Sigmoid colon (tissue), 4 donors: ENCODE measurements around the gene SNTB2.

Experiments used
- EP300 ChIP-seq, 4 donors: sonication (generic); formaldehyde crosslinking; IDR thresholded peaks; one replicate each; pipeline ENCODE4 v1.6.1; 2017; ENCODE audit warnings: antibody characterized with exemption in 4 of 4
- POLR2A ChIP-seq, 2 donors: fragments of 450-650 bp; IDR thresholded peaks; one replicate each; pipeline ENCODE4 v1.6.1; 2016; ENCODE audit warnings: antibody characterized with exemption in 2 of 2, mild to moderate bottlenecking in 2 of 2, moderate library complexity in 2 of 2
- POLR2AphosphoS5 ChIP-seq, 4 donors: sonication (generic); formaldehyde crosslinking; IDR thresholded peaks; one replicate each; pipeline ENCODE4 v1.6.1; 2017; ENCODE audit warnings: antibody characterized with exemption in 4 of 4
- TF ChIP-seq, protein P1 (sequence below), 4 experiments: fragments of 450-650 bp in 3 of 4; fragments of 200-600 bp in 1 of 4; IDR thresholded peaks; one replicate each; pipeline ENCODE4 v1.5.1; 2016 to 2019; ENCODE audit warnings: antibody characterized with exemption in 4 of 4, mild to moderate bottlenecking in 3 of 4, moderate library complexity in 2 of 4

DNA sequence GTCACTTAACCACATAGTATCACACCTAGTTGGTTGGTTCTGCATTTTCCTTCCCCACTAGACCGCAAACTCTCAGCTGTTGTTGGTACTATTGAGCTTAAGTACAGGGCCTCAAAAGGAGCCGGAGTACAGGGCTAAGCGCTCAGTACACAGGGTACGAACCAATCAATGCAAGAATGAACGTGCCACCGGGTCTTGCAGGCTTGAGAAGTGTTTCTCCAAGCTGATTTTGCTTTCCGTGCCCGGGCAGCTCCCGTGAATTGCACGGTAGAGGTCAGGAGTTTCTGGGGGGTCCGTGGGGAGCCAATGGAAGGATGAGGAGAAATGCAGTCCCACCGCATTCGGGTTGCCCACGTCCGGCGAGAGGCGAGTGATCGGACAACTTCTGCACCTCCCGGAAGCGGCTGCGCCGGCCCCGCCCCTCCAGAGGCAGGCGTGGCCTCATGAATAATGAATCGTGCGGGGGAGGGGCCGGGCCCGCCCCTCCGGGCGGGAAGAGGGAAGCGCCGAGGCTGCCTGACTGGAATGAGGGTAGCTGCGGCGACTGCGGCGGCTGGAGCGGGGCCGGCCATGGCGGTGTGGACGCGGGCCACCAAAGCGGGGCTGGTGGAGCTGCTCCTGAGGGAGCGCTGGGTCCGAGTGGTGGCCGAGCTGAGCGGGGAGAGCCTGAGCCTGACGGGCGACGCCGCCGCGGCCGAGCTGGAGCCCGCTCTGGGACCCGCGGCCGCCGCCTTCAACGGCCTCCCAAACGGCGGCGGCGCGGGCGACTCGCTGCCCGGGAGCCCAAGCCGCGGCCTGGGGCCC, at the start of gene SNTB2:
- TF ChIP-seq EP300 (IDR thresholded peaks at IDR 0.05) (no peak), POLR2A (IDR thresholded peaks at IDR 0.05) (peak; percentile 73 to 76), POLR2AphosphoS5 (IDR thresholded peaks at IDR 0.05) (peak; percentile 89 to 98 (median 92))
- TF ChIP-seq, protein P1, sequence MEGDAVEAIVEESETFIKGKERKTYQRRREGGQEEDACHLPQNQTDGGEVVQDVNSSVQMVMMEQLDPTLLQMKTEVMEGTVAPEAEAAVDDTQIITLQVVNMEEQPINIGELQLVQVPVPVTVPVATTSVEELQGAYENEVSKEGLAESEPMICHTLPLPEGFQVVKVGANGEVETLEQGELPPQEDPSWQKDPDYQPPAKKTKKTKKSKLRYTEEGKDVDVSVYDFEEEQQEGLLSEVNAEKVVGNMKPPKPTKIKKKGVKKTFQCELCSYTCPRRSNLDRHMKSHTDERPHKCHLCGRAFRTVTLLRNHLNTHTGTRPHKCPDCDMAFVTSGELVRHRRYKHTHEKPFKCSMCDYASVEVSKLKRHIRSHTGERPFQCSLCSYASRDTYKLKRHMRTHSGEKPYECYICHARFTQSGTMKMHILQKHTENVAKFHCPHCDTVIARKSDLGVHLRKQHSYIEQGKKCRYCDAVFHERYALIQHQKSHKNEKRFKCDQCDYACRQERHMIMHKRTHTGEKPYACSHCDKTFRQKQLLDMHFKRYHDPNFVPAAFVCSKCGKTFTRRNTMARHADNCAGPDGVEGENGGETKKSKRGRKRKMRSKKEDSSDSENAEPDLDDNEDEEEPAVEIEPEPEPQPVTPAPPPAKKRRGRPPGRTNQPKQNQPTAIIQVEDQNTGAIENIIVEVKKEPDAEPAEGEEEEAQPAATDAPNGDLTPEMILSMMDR (IDR thresholded peaks at IDR 0.05): no peak
